ENCODE measurements around the gene CTNND2.

CTNND2 gene

DNA sequence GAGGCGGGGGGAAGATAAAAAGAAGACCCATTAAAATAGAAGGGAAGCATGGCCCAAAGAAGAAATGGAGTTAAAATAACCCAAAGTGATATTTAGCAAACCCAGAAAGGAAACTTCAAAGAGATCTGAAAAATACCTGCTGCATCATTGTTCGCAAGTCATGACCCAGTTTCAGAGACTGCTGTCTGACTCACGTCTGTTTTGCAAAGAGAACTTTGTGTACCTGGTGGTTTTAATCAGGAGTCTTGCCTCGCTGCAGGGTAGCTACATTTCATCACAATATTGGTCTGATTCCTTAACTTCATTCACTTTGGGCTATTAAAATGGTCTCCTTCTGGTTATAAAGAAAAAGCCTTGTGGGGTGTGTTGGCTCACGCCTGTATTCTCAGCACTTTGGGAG is 682.1 kb downstream of the CTNND2 start:
- Histone ChIP-seq H3K27me3 (ENCODE audit: insufficient read depth, low read length) (no peaks in the 10 kb centered on the region), H3K9me3 (ENCODE audit: low read length) (peaks cover 1% of the 10 kb centered on the region), H2AFZ (ENCODE audit: low read depth, low read length) (no peak overlapping the region), H3K4me3 (ENCODE audit: low read length) (no peak overlapping the region), H3K4me1 (ENCODE audit: insufficient read depth, low read length) (no peaks in the 10 kb centered on the region), H3K36me3 (ENCODE audit: insufficient read depth, low read length) (peaks cover 6% of the 10 kb centered on the region)

DNA sequence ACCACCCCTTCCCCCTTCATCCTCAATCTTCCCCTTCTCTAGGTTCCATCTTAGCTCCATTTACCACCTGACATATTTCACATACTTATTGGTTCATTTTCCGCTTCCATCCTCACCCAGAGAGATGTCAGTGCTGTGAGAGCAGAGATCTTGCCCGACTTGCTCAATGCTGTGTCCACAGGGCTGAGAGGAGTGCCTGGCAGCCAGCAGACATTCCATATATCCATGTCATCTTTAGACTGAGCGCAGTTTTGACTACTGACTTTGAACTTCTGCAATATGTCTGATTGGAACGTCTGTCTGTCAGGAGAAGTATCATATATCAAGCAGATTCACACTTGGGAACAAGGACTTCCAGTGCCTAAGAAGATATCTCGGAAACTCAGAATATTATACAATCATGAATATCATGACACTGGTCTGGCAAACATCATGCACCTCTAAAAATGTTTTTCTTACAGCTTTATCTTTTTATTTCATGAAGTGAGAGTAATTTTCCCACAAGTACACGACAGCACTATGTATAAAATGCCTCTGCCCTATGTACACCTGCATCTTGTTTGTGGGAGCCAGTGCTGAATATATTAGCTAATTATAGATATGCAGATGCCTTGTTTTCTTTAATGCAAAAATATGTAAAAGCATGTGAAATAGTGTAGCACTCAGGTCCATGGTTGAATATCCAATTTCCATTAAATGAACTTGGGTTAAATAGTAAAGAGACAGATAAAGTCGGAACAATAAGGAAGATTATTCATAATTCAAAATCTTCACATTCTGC is 689.2 kb downstream of the CTNND2 start:
- Histone ChIP-seq H3K4me1 (ENCODE audit: insufficient read depth, low read length) (peaks cover 3% of the 10 kb centered on the region), H2AFZ (ENCODE audit: low read depth, low read length) (no peak overlapping the region), H3K36me3 (ENCODE audit: insufficient read depth, low read length) (peaks cover 3% of the 10 kb centered on the region), H3K4me3 (ENCODE audit: low read length) (no peak overlapping the region), H3K27me3 (ENCODE audit: insufficient read depth, low read length) (no peaks in the 10 kb centered on the region), H3K9me3 (ENCODE audit: low read length) (no peaks in the 10 kb centered on the region)

- Histone ChIP-seq H3K27me3 (ENCODE audit: insufficient read depth, low read length) (no peaks in the 10 kb centered on the region), H2AFZ (ENCODE audit: low read depth, low read length) (no peak overlapping the region), H3K9me3 (ENCODE audit: low read length) (no peaks in the 10 kb centered on the region), H3K4me1 (ENCODE audit: insufficient read depth, low read length) (peaks cover 3% of the 10 kb centered on the region), H3K36me3 (ENCODE audit: insufficient read depth, low read length) (no peaks in the 10 kb centered on the region), H3K4me3 (ENCODE audit: low read length) (no peak overlapping the region)
These were observed 691.5 kb downstream of the CTNND2 start for GRCh38 chr5:11212706-11213105.

GRCh38 chr5:11197726-11198125 is 706.5 kb downstream of the CTNND2 start:
- Histone ChIP-seq H3K9me3 (ENCODE audit: low read length) (no peaks in the 10 kb centered on the region), H3K4me3 (ENCODE audit: low read length) (no peak overlapping the region), H3K36me3 (ENCODE audit: insufficient read depth, low read length) (peaks cover 10% of the 10 kb centered on the region), H2AFZ (ENCODE audit: low read depth, low read length) (no peak overlapping the region), H3K4me1 (ENCODE audit: insufficient read depth, low read length) (no peaks in the 10 kb centered on the region), H3K27me3 (ENCODE audit: insufficient read depth, low read length) (no peaks in the 10 kb centered on the region)

- Histone ChIP-seq H3K9me3 (ENCODE audit: low read length) (no peaks in the 10 kb centered on the region), H2AFZ (ENCODE audit: low read depth, low read length) (no peak overlapping the region), H3K4me1 (ENCODE audit: insufficient read depth, low read length) (no peaks in the 10 kb centered on the region), H3K36me3 (ENCODE audit: insufficient read depth, low read length) (no peaks in the 10 kb centered on the region), H3K4me3 (ENCODE audit: low read length) (no peak overlapping the region), H3K27me3 (ENCODE audit: insufficient read depth, low read length) (no peaks in the 10 kb centered on the region)
These were observed 712.6 kb downstream of the CTNND2 start for GRCh38 chr5:11191673-11192072.

DNA sequence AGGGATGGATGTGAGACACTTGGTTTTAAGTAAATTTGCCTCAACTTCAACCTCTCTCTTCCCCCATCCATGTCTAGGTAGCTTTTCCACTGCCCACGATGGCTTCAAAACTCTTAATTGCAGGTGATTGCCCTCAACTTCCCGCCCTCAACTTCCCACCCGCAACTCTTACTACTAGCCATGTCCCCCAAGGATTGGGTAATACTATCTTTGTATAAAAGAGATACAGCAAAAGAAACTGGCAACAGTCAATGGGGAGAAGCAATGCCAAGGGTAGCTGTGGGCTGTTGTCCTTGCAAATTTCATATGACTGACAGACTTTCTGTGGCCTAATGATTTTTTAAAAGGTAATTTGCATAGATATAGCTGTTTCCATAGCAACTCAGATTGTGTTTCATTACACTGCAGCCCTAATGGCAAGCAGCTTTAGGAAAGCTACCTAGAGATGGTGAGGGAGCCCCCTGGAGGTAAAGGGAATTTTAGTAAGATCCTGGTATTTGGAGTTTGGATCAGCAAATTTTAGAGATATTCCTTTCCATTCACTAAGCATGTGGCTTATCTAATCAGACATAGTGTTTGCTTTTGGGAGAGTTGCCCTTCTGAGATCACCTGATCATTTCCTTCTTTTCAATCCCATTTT is 721.7 kb downstream of the CTNND2 start:
- Histone ChIP-seq H3K4me3 (ENCODE audit: low read length) (no peak overlapping the region), H3K9me3 (ENCODE audit: low read length) (no peaks in the 10 kb centered on the region), H3K4me1 (ENCODE audit: insufficient read depth, low read length) (peaks cover 2% of the 10 kb centered on the region), H3K27me3 (ENCODE audit: insufficient read depth, low read length) (no peaks in the 10 kb centered on the region), H2AFZ (ENCODE audit: low read depth, low read length) (no peak overlapping the region), H3K36me3 (ENCODE audit: insufficient read depth, low read length) (no peaks in the 10 kb centered on the region)

GRCh38 chr5:11181940-11182339 is 722.3 kb downstream of the CTNND2 start:
- Histone ChIP-seq H3K36me3 (ENCODE audit: insufficient read depth, low read length) (no peaks in the 10 kb centered on the region), H3K27me3 (ENCODE audit: insufficient read depth, low read length) (no peaks in the 10 kb centered on the region), H3K9me3 (ENCODE audit: low read length) (no peaks in the 10 kb centered on the region), H3K4me3 (ENCODE audit: low read length) (no peak overlapping the region), H2AFZ (ENCODE audit: low read depth, low read length) (no peak overlapping the region), H3K4me1 (ENCODE audit: insufficient read depth, low read length) (peaks cover 2% of the 10 kb centered on the region)

DNA sequence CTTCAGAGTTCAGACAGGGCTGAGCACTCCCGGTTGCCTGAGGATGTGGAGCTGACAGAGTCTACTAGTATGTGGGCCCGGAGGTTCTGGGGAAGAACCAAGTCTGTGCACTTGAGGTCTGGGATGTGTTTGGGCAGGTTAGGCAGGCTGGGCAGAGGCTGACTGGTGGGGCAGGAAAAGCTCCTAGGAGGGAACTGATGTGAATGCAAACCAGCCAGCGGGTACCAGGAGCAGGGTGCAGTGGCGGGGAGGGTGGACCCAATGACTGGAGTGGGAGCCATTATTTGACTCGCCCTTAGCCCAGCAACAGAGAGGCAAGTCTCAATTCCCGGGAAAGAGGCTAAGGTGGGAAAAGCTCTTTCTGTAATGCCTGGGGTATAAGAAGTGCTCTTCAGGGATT is 723.4 kb downstream of the CTNND2 start:
- Histone ChIP-seq H2AFZ (ENCODE audit: low read depth, low read length) (no peak overlapping the region), H3K4me3 (ENCODE audit: low read length) (no peak overlapping the region), H3K27me3 (ENCODE audit: insufficient read depth, low read length) (no peaks in the 10 kb centered on the region), H3K36me3 (ENCODE audit: insufficient read depth, low read length) (no peaks in the 10 kb centered on the region), H3K4me1 (ENCODE audit: insufficient read depth, low read length) (peaks cover 8% of the 10 kb centered on the region), H3K9me3 (ENCODE audit: low read length) (no peaks in the 10 kb centered on the region)

DNA sequence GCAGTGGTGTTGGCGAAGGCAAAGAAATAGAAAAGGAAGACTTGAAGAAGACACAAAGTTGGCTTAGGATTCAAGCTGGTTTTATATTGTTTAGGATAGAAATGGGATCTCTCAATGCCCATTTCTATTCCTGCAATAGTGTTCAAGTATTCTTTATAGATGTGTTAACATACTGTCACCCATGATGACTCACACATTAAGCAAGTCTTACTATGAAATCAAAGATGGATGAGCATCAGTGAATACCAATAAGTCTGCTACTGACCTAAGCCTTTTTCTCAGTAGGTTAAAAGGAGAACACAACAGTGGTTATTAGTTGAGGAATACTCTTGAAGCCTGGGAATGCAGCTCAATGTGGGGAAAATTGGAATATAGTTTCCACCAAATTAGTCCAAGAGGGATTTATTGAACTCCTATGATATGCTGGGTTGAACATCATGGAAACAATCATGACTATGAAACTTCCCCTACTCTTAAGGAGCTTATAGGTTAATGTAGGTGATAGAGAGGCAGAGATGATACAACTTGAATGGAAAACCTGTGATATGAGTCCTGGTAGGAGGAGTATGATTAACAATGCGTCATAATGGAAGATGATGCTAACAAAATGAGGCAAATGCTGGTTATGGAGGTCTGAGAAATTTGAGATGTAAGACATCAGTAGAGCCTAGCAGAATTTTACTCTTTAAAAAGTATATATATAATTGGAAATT is 726.1 kb downstream of the CTNND2 start:
- H2AFZ ChIP-seq (ENCODE audit: low read depth, low read length) = no peak overlapping the region
- H3K27me3 ChIP-seq (ENCODE audit: insufficient read depth, low read length) = no peaks in the 10 kb centered on the region
- H3K4me3 ChIP-seq (ENCODE audit: low read length) = no peak overlapping the region
- H3K4me1 ChIP-seq (ENCODE audit: insufficient read depth, low read length) = peaks cover 8% of the 10 kb centered on the region
- no peaks in the 10 kb centered on the region for H3K9me3 ChIP-seq (ENCODE audit: low read length)
- H3K36me3 ChIP-seq (ENCODE audit: insufficient read depth, low read length) = no peaks in the 10 kb centered on the region

DNA sequence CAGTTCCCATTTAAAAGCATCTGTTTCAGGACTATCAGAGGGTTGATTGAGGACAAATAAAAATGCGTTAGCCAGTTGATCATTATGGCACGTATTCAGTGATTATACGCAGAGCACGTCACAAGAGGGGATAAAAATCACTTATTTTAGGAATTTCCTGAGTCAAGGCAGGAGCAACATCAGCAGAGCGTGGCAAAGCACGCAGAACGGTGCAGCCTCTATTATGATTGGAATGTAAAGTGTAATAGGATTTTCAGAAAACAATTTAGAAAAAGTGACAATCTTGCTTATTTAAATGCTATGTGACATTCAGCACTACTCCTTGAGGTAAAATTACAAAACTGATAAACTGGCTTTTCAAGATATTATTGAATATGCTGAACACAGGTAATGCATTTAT is 729.7 kb downstream of the CTNND2 start:
- Histone ChIP-seq H3K36me3 (ENCODE audit: insufficient read depth, low read length) (no peaks in the 10 kb centered on the region), H3K4me3 (ENCODE audit: low read length) (no peak overlapping the region), H3K4me1 (ENCODE audit: insufficient read depth, low read length) (peaks cover 6% of the 10 kb centered on the region), H2AFZ (ENCODE audit: low read depth, low read length) (no peak overlapping the region), H3K27me3 (ENCODE audit: insufficient read depth, low read length) (no peaks in the 10 kb centered on the region), H3K9me3 (ENCODE audit: low read length) (no peaks in the 10 kb centered on the region)

DNA sequence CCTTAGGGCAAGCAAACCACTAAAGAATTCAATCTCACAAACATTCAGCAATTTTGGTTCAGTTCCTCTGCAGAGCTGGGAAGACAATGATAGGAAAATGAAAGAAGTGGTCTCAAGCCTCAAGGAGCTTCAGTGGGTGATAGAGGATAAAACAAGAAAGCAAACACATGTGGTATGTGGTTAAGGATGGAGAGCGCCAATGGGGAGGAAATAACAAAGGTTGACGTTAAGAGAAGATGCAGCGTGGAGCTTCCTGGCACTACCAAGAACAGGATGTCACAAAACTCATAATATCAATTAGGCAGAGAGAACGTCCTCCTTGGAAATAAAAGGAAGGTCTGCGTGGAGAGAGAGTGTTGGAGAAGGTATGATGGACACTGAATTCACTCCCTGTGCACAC is 731.8 kb downstream of the CTNND2 start:
- H3K27me3 ChIP-seq (ENCODE audit: insufficient read depth, low read length) = no peaks in the 10 kb centered on the region
- no peak overlapping the region for H2AFZ ChIP-seq (ENCODE audit: low read depth, low read length)
- no peaks in the 10 kb centered on the region for H3K9me3 ChIP-seq (ENCODE audit: low read length)
- H3K4me3 ChIP-seq (ENCODE audit: low read length) = no peak overlapping the region
- no peaks in the 10 kb centered on the region for H3K36me3 ChIP-seq (ENCODE audit: insufficient read depth, low read length)
- H3K4me1 ChIP-seq (ENCODE audit: insufficient read depth, low read length) = peaks cover 10% of the 10 kb centered on the region

DNA sequence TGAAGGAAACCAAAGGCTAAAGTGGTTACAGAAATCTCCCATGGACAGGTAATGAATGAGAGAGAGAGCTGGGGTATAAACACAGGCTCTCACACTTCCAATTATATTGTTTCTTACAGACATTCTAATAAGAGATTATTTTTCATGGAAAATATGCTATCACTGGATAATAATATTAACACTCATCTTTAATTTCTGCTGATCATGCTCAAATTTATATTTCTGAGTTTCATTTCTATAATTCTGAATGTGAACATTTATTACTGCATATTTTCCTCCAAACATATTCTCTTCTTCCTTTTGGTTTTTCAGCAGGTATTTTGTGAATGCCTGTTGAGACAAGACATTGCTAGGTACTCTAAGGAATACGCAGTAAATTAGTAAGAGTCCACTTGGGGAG is 733.0 kb downstream of the CTNND2 start:
- Histone ChIP-seq H2AFZ (ENCODE audit: low read depth, low read length) (no peak overlapping the region), H3K9me3 (ENCODE audit: low read length) (no peaks in the 10 kb centered on the region), H3K36me3 (ENCODE audit: insufficient read depth, low read length) (no peaks in the 10 kb centered on the region), H3K4me1 (ENCODE audit: insufficient read depth, low read length) (peaks cover 17% of the 10 kb centered on the region), H3K4me3 (ENCODE audit: low read length) (no peak overlapping the region), H3K27me3 (ENCODE audit: insufficient read depth, low read length) (no peaks in the 10 kb centered on the region)

- no peak overlapping the region for H2AFZ ChIP-seq (ENCODE audit: low read depth, low read length)
- no peaks in the 10 kb centered on the region for H3K9me3 ChIP-seq (ENCODE audit: low read length)
- H3K27me3 ChIP-seq (ENCODE audit: insufficient read depth, low read length) = no peaks in the 10 kb centered on the region
- no peaks in the 10 kb centered on the region for H3K36me3 ChIP-seq (ENCODE audit: insufficient read depth, low read length)
- peaks cover 15% of the 10 kb centered on the region for H3K4me1 ChIP-seq (ENCODE audit: insufficient read depth, low read length)
- H3K4me3 ChIP-seq (ENCODE audit: low read length) = no peak overlapping the region
These were observed 737.3 kb downstream of the CTNND2 start for GRCh38 chr5:11166923-11167322.

Data from neuron (in vitro differentiated cells).